ENCODE measurements around the gene MPP4. TPM values are rescaled to one million over a fixed set of nuclear protein-coding genes. Genes with fewer than 3 reads are reported as not detected.

The MPP4 gene
- total and polyA plus RNA-seq, 2 of the 13 experiments (the other 11 are each of a cell fraction or from before 2014, with no cell fraction given), result not detected

GRCh38 chr2:201642579-201643215, 55.7 kb downstream of the MPP4 start (continued):
- TF ChIP-seq NFAT5 (CRISPR knock-in tag; IDR thresholded peaks at IDR 0.05), result peak; percentile 49; the same call in 1 of the 2 replicates
- no peak for TF ChIP-seq ISX (CRISPR knock-in tag; conservative IDR thresholded peaks at IDR 0.05)
- no peak for TF ChIP-seq FOSL1 (CRISPR knock-in tag; IDR thresholded peaks at IDR 0.05; ENCODE audit: borderline replicate concordance)
- no peak for TF ChIP-seq RFXAP (CRISPR knock-in tag; IDR thresholded peaks at IDR 0.05; ENCODE audit: borderline replicate concordance)
- peak; percentile 58; the same call in 1 of the 2 replicates for TF ChIP-seq RFX1 (IDR thresholded peaks at IDR 0.05)
- TF ChIP-seq ZNF563 (CRISPR knock-in tag; IDR thresholded peaks at IDR 0.05), result peak; percentile 71; the same call in 1 of the 2 replicates
- TF ChIP-seq CREB1 (IDR thresholded peaks at IDR 0.05), result peak; percentile 94
- TF ChIP-seq CREB1 (CRISPR knock-in tag; IDR thresholded peaks at IDR 0.05), result peak; percentile 95
- peak; percentile 83; the same call in 1 of the 2 replicates for TF ChIP-seq IRF9 (CRISPR knock-in tag; IDR thresholded peaks at IDR 0.05; ENCODE audit: borderline replicate concordance)
- no peak for TF ChIP-seq ZNF496 (CRISPR knock-in tag; IDR thresholded peaks at IDR 0.05; ENCODE audit: insufficient replicate concordance)
- TF ChIP-seq, protein P1, sequence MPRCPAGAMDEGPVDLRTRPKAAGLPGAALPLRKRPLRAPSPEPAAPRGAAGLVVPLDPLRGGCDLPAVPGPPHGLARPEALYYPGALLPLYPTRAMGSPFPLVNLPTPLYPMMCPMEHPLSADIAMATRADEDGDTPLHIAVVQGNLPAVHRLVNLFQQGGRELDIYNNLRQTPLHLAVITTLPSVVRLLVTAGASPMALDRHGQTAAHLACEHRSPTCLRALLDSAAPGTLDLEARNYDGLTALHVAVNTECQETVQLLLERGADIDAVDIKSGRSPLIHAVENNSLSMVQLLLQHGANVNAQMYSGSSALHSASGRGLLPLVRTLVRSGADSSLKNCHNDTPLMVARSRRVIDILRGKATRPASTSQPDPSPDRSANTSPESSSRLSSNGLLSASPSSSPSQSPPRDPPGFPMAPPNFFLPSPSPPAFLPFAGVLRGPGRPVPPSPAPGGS (CRISPR knock-in tag; IDR thresholded peaks at IDR 0.05), result peak; percentile 71
- TF ChIP-seq FOXA3 (CRISPR knock-in tag; IDR thresholded peaks at IDR 0.05), result peak; percentile 17; the same call in 1 of the 2 replicates
- TF ChIP-seq, protein P2, sequence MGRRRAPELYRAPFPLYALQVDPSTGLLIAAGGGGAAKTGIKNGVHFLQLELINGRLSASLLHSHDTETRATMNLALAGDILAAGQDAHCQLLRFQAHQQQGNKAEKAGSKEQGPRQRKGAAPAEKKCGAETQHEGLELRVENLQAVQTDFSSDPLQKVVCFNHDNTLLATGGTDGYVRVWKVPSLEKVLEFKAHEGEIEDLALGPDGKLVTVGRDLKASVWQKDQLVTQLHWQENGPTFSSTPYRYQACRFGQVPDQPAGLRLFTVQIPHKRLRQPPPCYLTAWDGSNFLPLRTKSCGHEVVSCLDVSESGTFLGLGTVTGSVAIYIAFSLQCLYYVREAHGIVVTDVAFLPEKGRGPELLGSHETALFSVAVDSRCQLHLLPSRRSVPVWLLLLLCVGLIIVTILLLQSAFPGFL (CRISPR knock-in tag; IDR thresholded peaks at IDR 0.05), result no peak
- peak; percentile 85 for TF ChIP-seq ZMYM4 (CRISPR knock-in tag; IDR thresholded peaks at IDR 0.05)
- TF ChIP-seq SMAD1 (CRISPR knock-in tag; IDR thresholded peaks at IDR 0.05; ENCODE audit: borderline replicate concordance, low read depth), result no peak
- no peak for TF ChIP-seq ZC3H4 (CRISPR knock-in tag; IDR thresholded peaks at IDR 0.05; ENCODE audit: borderline replicate concordance)
- TF ChIP-seq NFYC (CRISPR knock-in tag; IDR thresholded peaks at IDR 0.05), result no peak
- no peak for TF ChIP-seq CENPX (CRISPR knock-in tag; IDR thresholded peaks at IDR 0.05)
- TF ChIP-seq, protein P3, sequence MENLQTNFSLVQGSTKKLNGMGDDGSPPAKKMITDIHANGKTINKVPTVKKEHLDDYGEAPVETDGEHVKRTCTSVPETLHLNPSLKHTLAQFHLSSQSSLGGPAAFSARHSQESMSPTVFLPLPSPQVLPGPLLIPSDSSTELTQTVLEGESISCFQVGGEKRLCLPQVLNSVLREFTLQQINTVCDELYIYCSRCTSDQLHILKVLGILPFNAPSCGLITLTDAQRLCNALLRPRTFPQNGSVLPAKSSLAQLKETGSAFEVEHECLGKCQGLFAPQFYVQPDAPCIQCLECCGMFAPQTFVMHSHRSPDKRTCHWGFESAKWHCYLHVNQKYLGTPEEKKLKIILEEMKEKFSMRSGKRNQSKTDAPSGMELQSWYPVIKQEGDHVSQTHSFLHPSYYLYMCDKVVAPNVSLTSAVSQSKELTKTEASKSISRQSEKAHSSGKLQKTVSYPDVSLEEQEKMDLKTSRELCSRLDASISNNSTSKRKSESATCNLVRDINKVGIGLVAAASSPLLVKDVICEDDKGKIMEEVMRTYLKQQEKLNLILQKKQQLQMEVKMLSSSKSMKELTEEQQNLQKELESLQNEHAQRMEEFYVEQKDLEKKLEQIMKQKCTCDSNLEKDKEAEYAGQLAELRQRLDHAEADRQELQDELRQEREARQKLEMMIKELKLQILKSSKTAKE (CRISPR knock-in tag; IDR thresholded peaks at IDR 0.05; ENCODE audit: borderline replicate concordance), result no peak
